ENCODE data around the gene SOX6. TPM values are rescaled to one million over a fixed set of nuclear protein-coding genes. Genes with fewer than 3 reads are reported as not detected.

The SOX6 gene
- total RNA-seq, 1 experiment from 2014 or later, result 0.21 TPM

GRCh38 chr11:15930442-15931025 lies 425.8 kb downstream of the SOX6 start:
- Histone ChIP-seq H3K36me3 (ENCODE audit: control insufficient read depth, insufficient read depth, low read length) (no peaks in the 10 kb centered on the region), H3K27ac (ENCODE audit: low read length) (no peak overlapping the region), H3K27me3 (ENCODE audit: control insufficient read depth, insufficient read depth, low read length) (no peaks in the 10 kb centered on the region), H3K9me3 (ENCODE audit: control insufficient read depth, insufficient read depth, low read depth, low read length) (peaks cover 4% of the 10 kb centered on the region; the same call in 1 of the 2 replicates), H3K4me1 (ENCODE audit: control insufficient read depth, insufficient read depth, low read length) (no peaks in the 10 kb centered on the region), H3K4me3 (ENCODE audit: low read depth in 2 of 2, low read length in 2 of 2) (no peak overlapping the region)
- DNase-seq (ENCODE audit: low read depth, low spot score) (no peak), ATAC-seq (no peak)
- BruUV-seq (replicated peaks), result no TSS peak
- in situ Hi-C loops (cut with HindIII; ENCODE audit: low pct_unique_long_range_greater_than_20kb, low sequenced_read_pairs) (no loop called here), intact Hi-C loops (cut with micrococcal nuclease; ENCODE audit: unreplicated experiment) (no loop called here)
- ChIA-PET POLR2A (no interaction called here), CTCF (no interaction called here)
- TF ChIP-seq TCF7L2 (IDR thresholded peaks at IDR 0.05; ENCODE audit: low read depth, low read length) (no peak), POLR2AphosphoS5 (IDR thresholded peaks at IDR 0.05; ENCODE audit: low read depth, low read length) (no peak), SIN3A (IDR thresholded peaks at IDR 0.05; ENCODE audit: borderline replicate concordance, insufficient read depth, low read depth, low read length) (no peak)
- TF ChIP-seq, protein P1, sequence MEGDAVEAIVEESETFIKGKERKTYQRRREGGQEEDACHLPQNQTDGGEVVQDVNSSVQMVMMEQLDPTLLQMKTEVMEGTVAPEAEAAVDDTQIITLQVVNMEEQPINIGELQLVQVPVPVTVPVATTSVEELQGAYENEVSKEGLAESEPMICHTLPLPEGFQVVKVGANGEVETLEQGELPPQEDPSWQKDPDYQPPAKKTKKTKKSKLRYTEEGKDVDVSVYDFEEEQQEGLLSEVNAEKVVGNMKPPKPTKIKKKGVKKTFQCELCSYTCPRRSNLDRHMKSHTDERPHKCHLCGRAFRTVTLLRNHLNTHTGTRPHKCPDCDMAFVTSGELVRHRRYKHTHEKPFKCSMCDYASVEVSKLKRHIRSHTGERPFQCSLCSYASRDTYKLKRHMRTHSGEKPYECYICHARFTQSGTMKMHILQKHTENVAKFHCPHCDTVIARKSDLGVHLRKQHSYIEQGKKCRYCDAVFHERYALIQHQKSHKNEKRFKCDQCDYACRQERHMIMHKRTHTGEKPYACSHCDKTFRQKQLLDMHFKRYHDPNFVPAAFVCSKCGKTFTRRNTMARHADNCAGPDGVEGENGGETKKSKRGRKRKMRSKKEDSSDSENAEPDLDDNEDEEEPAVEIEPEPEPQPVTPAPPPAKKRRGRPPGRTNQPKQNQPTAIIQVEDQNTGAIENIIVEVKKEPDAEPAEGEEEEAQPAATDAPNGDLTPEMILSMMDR (IDR thresholded peaks at IDR 0.05), result no peak
- TF ChIP-seq, protein P2, sequence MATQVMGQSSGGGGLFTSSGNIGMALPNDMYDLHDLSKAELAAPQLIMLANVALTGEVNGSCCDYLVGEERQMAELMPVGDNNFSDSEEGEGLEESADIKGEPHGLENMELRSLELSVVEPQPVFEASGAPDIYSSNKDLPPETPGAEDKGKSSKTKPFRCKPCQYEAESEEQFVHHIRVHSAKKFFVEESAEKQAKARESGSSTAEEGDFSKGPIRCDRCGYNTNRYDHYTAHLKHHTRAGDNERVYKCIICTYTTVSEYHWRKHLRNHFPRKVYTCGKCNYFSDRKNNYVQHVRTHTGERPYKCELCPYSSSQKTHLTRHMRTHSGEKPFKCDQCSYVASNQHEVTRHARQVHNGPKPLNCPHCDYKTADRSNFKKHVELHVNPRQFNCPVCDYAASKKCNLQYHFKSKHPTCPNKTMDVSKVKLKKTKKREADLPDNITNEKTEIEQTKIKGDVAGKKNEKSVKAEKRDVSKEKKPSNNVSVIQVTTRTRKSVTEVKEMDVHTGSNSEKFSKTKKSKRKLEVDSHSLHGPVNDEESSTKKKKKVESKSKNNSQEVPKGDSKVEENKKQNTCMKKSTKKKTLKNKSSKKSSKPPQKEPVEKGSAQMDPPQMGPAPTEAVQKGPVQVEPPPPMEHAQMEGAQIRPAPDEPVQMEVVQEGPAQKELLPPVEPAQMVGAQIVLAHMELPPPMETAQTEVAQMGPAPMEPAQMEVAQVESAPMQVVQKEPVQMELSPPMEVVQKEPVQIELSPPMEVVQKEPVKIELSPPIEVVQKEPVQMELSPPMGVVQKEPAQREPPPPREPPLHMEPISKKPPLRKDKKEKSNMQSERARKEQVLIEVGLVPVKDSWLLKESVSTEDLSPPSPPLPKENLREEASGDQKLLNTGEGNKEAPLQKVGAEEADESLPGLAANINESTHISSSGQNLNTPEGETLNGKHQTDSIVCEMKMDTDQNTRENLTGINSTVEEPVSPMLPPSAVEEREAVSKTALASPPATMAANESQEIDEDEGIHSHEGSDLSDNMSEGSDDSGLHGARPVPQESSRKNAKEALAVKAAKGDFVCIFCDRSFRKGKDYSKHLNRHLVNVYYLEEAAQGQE (IDR thresholded peaks at IDR 0.05; ENCODE audit: insufficient read depth in 1 of 2, low read depth in 2 of 2, low read length in 1 of 2), result no peak

DNA sequence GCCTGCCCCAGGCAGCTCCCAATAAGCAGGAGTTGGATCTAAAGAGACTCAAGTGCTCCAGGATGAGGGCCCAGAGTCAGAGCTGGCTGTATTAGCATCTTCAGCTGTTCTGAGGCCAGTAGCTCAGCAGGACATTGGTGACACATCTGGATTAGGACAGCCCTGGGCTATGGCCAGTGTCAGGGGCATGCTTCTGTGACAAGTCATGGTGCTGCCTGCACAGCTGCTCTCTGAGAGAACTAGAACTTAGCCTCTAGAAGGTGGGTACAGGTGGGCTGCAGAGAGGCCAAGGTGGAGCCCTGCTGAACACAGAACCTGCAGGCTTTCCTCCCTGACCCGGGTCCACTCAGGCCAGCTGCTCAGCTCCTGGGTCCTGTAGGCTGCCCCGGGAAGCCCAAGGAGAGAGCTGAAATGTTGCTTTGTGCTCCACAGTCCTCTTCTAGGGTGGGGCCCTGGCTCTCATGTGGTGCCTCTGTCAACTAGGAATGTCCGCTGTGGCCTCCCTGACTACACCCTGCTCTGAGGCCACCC lies 426.9 kb downstream of the SOX6 start:
- POLR2A ChIA-PET, result no interaction called here
- ATAC-seq (no peak), DNase-seq (ENCODE audit: low read depth, low spot score) (no peak)
- H3K36me3 ChIP-seq (ENCODE audit: control insufficient read depth, insufficient read depth, low read length), result no peaks in the 10 kb centered on the region
- intact Hi-C loops (cut with micrococcal nuclease; ENCODE audit: unreplicated experiment) (no loop called here), in situ Hi-C loops (cut with HindIII; ENCODE audit: low pct_unique_long_range_greater_than_20kb, low sequenced_read_pairs) (no loop called here)
- peaks cover 4% of the 10 kb centered on the region; the same call in 1 of the 2 replicates for H3K9me3 ChIP-seq (ENCODE audit: control insufficient read depth, insufficient read depth, low read depth, low read length)
- no peak overlapping the region for H3K27ac ChIP-seq (ENCODE audit: low read length)
- TF ChIP-seq SIN3A (IDR thresholded peaks at IDR 0.05; ENCODE audit: borderline replicate concordance, insufficient read depth, low read depth, low read length), result no peak
- BruUV-seq (replicated peaks), result no TSS peak
- no peaks in the 10 kb centered on the region for H3K27me3 ChIP-seq (ENCODE audit: control insufficient read depth, insufficient read depth, low read length)
- CTCF ChIA-PET, result no interaction called here
- no peak overlapping the region for H3K4me3 ChIP-seq (ENCODE audit: low read depth in 2 of 2, low read length in 2 of 2)
- H3K4me1 ChIP-seq (ENCODE audit: control insufficient read depth, insufficient read depth, low read length), result no peaks in the 10 kb centered on the region

- DNase-seq (ENCODE audit: low read depth, low spot score) (no peak), ATAC-seq (no peak)
- intact Hi-C loops (cut with micrococcal nuclease; ENCODE audit: unreplicated experiment), result no loop called here
- no TSS peak for BruUV-seq (replicated peaks)
- H3K27ac ChIP-seq (ENCODE audit: low read length), result no peak overlapping the region
- TF ChIP-seq, protein P1 (IDR thresholded peaks at IDR 0.05), result no peak
- TF ChIP-seq, protein P2 (IDR thresholded peaks at IDR 0.05; ENCODE audit: insufficient read depth in 1 of 2, low read depth in 2 of 2, low read length in 1 of 2), result no peak
- no peak for TF ChIP-seq POLR2AphosphoS5 (IDR thresholded peaks at IDR 0.05; ENCODE audit: low read depth, low read length)
- no peak for TF ChIP-seq TCF7L2 (IDR thresholded peaks at IDR 0.05; ENCODE audit: low read depth, low read length)
- TF ChIP-seq SIN3A (IDR thresholded peaks at IDR 0.05; ENCODE audit: borderline replicate concordance, insufficient read depth, low read depth, low read length), result no peak
- peaks cover 4% of the 10 kb centered on the region; the same call in 1 of the 2 replicates for H3K9me3 ChIP-seq (ENCODE audit: control insufficient read depth, insufficient read depth, low read depth, low read length)
- in situ Hi-C loops (cut with HindIII; ENCODE audit: low pct_unique_long_range_greater_than_20kb, low sequenced_read_pairs), result no loop called here
- H3K27me3 ChIP-seq (ENCODE audit: control insufficient read depth, insufficient read depth, low read length), result no peaks in the 10 kb centered on the region
- CTCF ChIA-PET, result no interaction called here
- no peak overlapping the region for H3K4me3 ChIP-seq (ENCODE audit: low read depth in 2 of 2, low read length in 2 of 2)
- no peaks in the 10 kb centered on the region for H3K36me3 ChIP-seq (ENCODE audit: control insufficient read depth, insufficient read depth, low read length)
- no peaks in the 10 kb centered on the region for H3K4me1 ChIP-seq (ENCODE audit: control insufficient read depth, insufficient read depth, low read length)
- POLR2A ChIA-PET, result no interaction called here
Measured at GRCh38 chr11:15927864-15928217, 428.5 kb downstream of the SOX6 start.
